GM12874 (cell line): ENCODE measurements around the gene CYTH1.

Experiments
- CTCF ChIP-seq: IDR thresholded peaks from 2 replicates; pipeline ENCODE4 v1.5.1; 2011; ENCODE audit warnings: low read depth, mild to moderate bottlenecking, control low read depth, low read length, moderate library complexity; ENCODE audit not compliant: insufficient read depth

Gene CYTH1

GRCh38 chr17:78766225-78766624, 15.8 kb downstream of the CYTH1 start:
- TF ChIP-seq CTCF: no peak

- no peak for TF ChIP-seq CTCF
Measured at GRCh38 chr17:78765821-78766220, 16.3 kb downstream of the CYTH1 start.

GRCh38 chr17:78764871-78765270, 17.2 kb downstream of the CYTH1 start:
- TF ChIP-seq CTCF: no peak

GRCh38 chr17:78763561-78763960, 18.5 kb downstream of the CYTH1 start:
- no peak for TF ChIP-seq CTCF

GRCh38 chr17:78761789-78762406, 20.2 kb downstream of the CYTH1 start:
- no peak for TF ChIP-seq CTCF

- no peak for TF ChIP-seq CTCF
Measured at GRCh38 chr17:78759969-78760352, 22.1 kb downstream of the CYTH1 start.

- TF ChIP-seq CTCF: no peak
Measured at GRCh38 chr17:78759203-78759968, 22.7 kb downstream of the CYTH1 start.
